HUES64 (cell line): ENCODE data around the gene SNAP25.

ENCODE experiments used
- H3K27ac ChIP-seq: 2 replicates; pipeline ENCODE4 v1.7.0; 2013; ENCODE audit warnings: low read depth, low read length, inconsistent platforms
- H3K27me3 ChIP-seq: 2 replicates; pipeline ENCODE4 v1.6.1; 2013; ENCODE audit warnings: mild to moderate bottlenecking, low read length; ENCODE audit not compliant: insufficient read depth
- H3K36me3 ChIP-seq: 2 replicates; pipeline ENCODE4 v1.6.1; 2013; ENCODE audit warnings: mild to moderate bottlenecking, low read length; ENCODE audit not compliant: insufficient read depth
- H3K4me1 ChIP-seq: 2 replicates; pipeline ENCODE4 v1.6.1; 2013; ENCODE audit warnings: mild to moderate bottlenecking, low read length, moderate library complexity; ENCODE audit not compliant: insufficient read depth
- H3K4me3 ChIP-seq: 2 replicates; pipeline ENCODE4 v1.5.1; 2013; ENCODE audit warnings: mild to moderate bottlenecking, low read length, moderate library complexity
- H3K9ac ChIP-seq: 2 replicates; pipeline ENCODE4 v1.6.1; 2013; ENCODE audit warnings: mild to moderate bottlenecking, low read depth, low read length
- H3K9me3 ChIP-seq: 2 replicates; pipeline ENCODE4 v1.6.1; 2013; ENCODE audit warnings: low read depth, low read length; ENCODE audit not compliant: insufficient read depth
- WGBS: fragments of 150-250, 120-280 bp; methylation state at CpG from one replicate; pipeline ENCODE4 v1.1.7; 2013; ENCODE audit warnings: missing lambda C conversion rate; 5-methylcytosine and 5-hydroxymethylcytosine counted together

The SNAP25 gene

DNA sequence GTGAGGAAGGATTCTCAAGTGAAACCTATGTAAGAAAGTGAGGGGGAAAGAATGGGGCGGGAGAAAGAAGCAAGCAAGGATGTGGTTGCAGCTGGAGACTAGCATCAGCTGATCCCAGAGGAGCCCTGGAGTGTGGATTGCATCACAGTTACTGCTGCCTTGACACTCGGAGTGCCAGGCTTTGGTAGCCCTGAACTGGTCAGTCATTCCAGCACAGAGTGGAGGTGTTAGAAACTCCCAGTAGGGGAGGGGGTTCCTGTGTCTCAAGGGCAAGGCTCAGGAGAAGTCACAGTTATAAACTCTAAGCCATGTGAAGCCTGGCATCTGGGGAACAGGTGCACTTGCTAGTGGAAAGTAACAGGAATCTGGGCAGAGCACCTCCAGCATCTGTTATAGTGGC is 23.5 kb downstream of the SNAP25 start:
- no peak overlapping the region for H3K9ac ChIP-seq
- H3K27me3 ChIP-seq = no peaks in the 10 kb centered on the region
- H3K9me3 ChIP-seq = no peaks in the 10 kb centered on the region
- H3K4me3 ChIP-seq = no peak overlapping the region
- H3K27ac ChIP-seq = no peak overlapping the region
- H3K36me3 ChIP-seq = no peaks in the 10 kb centered on the region
- H3K4me1 ChIP-seq = peaks cover 5% of the 10 kb centered on the region; the same call in 1 of the 2 replicates
- 92% methylated on average over 2 of the region's 2 CpGs for WGBS

DNA sequence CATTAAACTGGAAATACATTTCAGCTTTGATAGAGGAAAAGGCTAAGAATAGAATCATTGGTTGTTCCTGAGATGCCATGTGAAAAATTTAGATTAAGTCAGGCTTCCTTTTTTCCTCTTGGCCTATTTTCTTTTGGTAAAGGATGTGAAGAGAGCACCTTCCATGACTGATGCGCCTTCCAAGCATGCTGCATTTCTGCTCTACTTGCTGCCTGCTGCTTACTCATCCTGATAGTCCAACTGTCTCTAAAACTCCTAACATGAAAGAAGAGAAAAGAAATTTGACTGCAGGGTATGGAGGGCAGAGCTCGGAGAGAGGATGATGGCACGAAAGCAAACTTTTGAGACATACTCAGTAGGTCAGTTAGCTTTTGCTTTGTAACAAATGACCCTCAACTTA is 28.8 kb downstream of the SNAP25 start:
- Histone ChIP-seq H3K36me3 (no peaks in the 10 kb centered on the region), H3K4me1 (peaks cover 19% of the 10 kb centered on the region), H3K9me3 (no peaks in the 10 kb centered on the region), H3K27ac (no peak overlapping the region), H3K9ac (no peak overlapping the region), H3K27me3 (no peaks in the 10 kb centered on the region), H3K4me3 (no peak overlapping the region)
- WGBS = 92% methylated on average over 3 of the region's 3 CpGs

DNA sequence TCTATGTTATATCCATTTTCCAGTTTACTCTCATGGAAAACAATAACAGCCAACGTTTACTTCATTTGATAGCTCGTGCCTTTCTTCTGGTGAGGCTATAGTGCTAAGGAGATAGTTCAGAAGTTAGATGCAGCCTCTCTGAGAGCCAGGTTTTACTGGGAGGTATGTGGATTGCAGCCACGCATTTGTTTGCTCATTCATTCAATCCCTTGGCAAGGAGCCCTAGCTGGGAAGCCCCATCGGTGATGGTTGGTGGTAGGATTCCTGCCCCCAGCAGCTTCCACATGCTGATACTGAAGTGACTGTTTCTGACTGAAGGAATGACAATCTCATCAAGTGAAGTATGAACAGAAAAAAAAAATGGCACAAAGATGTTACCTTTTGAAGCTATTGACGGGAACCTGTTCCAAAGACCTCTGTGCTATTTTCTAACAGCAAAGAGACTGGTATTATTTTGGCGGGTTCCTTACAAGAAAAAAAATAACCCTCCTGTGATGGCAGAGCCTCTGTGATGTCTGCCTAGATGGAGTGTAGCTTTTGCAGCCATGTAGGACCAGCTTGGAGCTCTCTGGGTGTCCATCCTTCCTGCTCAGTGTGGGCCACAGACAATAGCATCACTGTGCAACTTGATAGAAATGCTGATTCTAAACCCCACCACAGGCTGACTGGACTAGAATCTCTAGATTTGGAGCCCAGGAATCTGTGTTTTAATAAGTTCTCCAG is 30.6 kb downstream of the SNAP25 start:
- 53% methylated on average over 6 of the region's 6 CpGs for WGBS
- Histone ChIP-seq H3K9ac (no peak overlapping the region), H3K36me3 (no peaks in the 10 kb centered on the region), H3K27me3 (no peaks in the 10 kb centered on the region), H3K9me3 (no peaks in the 10 kb centered on the region), H3K4me3 (no peak overlapping the region), H3K4me1 (peaks cover 19% of the 10 kb centered on the region), H3K27ac (no peak overlapping the region)

DNA sequence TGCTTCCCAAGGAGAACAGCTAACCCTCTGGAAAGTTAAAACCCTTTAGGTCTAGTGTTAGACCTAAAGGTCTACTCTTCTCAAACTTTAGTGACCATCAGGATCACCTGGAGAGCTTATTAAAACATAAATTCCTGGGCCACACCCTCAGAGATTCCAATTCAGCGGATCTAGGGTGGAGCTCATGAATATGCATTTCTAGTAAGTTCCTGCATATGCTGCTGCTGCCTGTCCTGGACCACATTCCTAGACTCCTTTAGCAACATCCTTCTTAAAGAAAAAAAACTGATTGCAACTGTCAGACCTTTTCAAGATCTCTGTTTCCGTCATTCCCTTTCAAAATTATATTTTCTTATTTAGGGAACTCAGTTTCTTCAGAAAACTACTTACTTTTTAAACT is 31.2 kb downstream of the SNAP25 start:
- Histone ChIP-seq H3K27me3 (no peaks in the 10 kb centered on the region), H3K9me3 (no peaks in the 10 kb centered on the region), H3K27ac (no peak overlapping the region), H3K9ac (no peak overlapping the region), H3K36me3 (no peaks in the 10 kb centered on the region), H3K4me1 (peaks cover 19% of the 10 kb centered on the region), H3K4me3 (no peak overlapping the region)
- WGBS = 80% methylated on average over 2 of the region's 2 CpGs

DNA sequence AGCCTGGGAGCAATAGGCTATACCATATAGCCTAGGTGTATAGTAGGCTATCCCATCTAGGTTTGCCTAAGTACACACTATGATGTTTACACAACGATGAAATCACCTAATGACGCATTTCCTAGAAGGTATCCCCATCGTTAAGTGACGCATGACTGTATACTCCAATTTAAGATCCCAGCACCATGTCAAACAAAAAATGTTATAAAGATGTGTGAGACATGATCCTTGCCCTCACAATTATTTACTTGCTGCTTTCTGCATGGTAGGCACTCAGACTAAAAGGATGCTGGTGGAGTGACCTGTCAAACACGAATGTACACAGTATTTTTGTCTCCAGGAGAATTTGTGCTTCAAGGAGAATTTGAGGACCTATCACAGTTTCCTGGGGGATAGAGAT is 32.3 kb downstream of the SNAP25 start:
- H3K9me3 ChIP-seq = no peaks in the 10 kb centered on the region
- H3K9ac ChIP-seq = no peak overlapping the region
- H3K36me3 ChIP-seq = no peaks in the 10 kb centered on the region
- no peak overlapping the region for H3K4me3 ChIP-seq
- 92% methylated on average over 5 of the region's 5 CpGs for WGBS
- H3K4me1 ChIP-seq = peaks cover 19% of the 10 kb centered on the region
- H3K27me3 ChIP-seq = no peaks in the 10 kb centered on the region
- no peak overlapping the region for H3K27ac ChIP-seq

DNA sequence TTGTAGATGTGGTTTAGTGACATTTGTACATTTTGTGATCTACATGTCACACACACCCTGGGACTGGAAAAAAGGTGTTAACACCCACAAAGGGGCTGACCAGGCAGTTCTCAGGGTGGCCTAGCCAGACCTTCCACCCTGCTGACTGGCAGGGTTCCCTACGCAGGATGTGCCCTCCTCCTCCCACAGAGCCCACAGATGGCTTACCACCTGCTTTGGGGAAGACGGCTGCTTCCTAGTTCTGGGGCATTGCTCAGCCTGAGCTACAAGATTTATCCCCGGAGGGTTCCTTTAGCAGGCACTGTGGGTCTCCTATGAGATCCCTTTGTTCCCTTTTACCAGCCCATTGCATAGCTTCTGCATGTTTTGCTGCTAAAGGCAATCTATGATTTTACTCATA is 35.1 kb downstream of the SNAP25 start:
- no peaks in the 10 kb centered on the region for H3K36me3 ChIP-seq
- no peak overlapping the region for H3K27ac ChIP-seq
- no peak overlapping the region for H3K9ac ChIP-seq
- no peaks in the 10 kb centered on the region for H3K27me3 ChIP-seq
- no peak overlapping the region for H3K4me3 ChIP-seq
- peaks cover 19% of the 10 kb centered on the region for H3K4me1 ChIP-seq
- no peaks in the 10 kb centered on the region for H3K9me3 ChIP-seq
- WGBS = 90% methylated on average over 3 of the region's 3 CpGs

DNA sequence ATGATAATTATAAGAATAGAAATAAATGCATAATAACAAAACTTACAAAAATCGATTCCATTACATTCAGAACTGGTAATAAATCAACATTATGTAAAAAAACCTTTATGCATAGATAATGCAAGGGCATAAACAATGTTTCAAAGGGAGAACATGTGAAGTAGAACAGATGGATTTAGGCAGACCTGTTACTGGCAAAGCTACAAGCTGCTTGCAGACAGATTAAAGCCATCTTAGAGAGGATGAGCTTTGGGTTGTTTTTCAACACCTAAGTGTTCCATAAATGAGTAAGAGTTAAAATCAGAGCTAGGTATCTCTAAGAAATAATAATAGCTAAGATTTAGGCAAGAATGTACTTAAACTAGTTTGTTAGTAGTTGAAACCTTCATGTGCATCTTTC is 37.2 kb downstream of the SNAP25 start:
- WGBS = no CpG with 5 or more reads among the region's 1 CpG
- H3K9me3 ChIP-seq = no peaks in the 10 kb centered on the region
- H3K27me3 ChIP-seq = no peaks in the 10 kb centered on the region

DNA sequence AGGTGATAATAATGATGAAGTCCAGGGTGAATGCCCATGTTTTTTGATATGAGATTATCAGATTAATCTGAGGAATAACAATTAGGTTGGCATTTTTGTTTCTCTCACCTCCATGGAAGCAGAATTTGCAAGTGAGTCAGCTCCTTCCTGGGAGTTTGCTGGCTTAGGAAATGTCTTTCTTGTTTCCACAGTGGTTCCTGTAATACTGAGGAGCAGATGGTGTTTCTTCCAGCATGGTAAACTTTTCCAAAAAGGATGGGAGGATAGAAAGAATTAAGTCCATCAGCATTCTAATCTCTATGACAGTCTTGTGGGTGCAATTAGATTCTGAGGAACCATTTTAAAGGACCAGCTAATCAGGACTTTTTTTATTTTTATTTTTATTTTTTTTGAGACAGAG is 40.5 kb downstream of the SNAP25 start:
- Histone ChIP-seq H3K4me3 (no peak overlapping the region), H3K9ac (no peak overlapping the region), H3K36me3 (no peaks in the 10 kb centered on the region), H3K9me3 (no peaks in the 10 kb centered on the region), H3K27ac (no peak overlapping the region), H3K4me1 (peaks cover 19% of the 10 kb centered on the region), H3K27me3 (peaks cover 4% of the 10 kb centered on the region; the same call in 1 of the 2 replicates)

More for the DNA sequence above, 37.2 kb downstream of the SNAP25 start:
- Histone ChIP-seq H3K36me3 (no peaks in the 10 kb centered on the region), H3K4me3 (no peak overlapping the region), H3K9ac (no peak overlapping the region), H3K27ac (no peak overlapping the region), H3K4me1 (peaks cover 14% of the 10 kb centered on the region; the same call in 1 of the 2 replicates)

DNA sequence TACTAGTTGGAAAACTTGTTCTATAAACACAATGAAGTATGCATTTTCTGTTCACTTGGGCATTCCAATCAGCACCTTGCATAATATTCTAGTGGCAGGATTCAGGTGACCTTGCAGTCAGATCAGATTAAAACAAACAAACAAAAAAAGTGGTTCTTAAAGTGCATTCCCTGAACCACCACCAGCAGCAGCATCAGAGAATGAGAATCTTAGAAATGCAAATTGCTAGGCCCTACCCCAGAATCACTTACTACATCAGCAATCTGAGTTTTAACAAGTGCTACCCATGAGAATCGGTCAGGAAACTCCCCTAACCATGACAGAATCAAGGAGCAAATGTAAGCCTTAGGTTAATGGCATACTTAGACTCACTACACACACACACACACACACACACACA is 41.7 kb downstream of the SNAP25 start:
- no peak overlapping the region for H3K27ac ChIP-seq
- H3K36me3 ChIP-seq = no peaks in the 10 kb centered on the region
- no peaks in the 10 kb centered on the region for H3K9me3 ChIP-seq
- WGBS = 71% methylated on average over 1 of the region's 1 CpG
- H3K9ac ChIP-seq = no peak overlapping the region
- H3K4me3 ChIP-seq = no peak overlapping the region
- peaks cover 4% of the 10 kb centered on the region; the same call in 1 of the 2 replicates for H3K27me3 ChIP-seq
- peaks cover 20% of the 10 kb centered on the region for H3K4me1 ChIP-seq

DNA sequence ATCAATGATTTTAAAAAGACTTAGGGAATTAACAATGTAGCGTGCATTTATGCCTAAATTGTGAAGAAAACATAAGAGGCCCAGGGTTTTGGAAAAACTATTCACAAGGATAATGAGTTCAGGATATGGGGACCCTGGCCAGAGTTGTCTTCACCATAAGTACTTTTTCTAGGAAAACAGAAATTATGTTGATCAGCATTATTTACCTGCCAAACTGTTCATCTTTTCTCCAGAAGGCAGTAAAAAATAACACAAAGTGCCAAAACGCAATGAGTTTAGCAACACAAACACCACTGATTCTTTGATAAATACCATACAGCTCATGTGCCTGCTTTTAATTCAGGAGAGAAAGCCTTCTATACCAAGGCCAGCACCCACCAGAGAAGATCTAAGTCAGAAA is 43.1 kb downstream of the SNAP25 start:
- Histone ChIP-seq H3K4me1 (peaks cover 26% of the 10 kb centered on the region), H3K36me3 (no peaks in the 10 kb centered on the region), H3K9me3 (no peaks in the 10 kb centered on the region), H3K4me3 (no peak overlapping the region), H3K27me3 (peaks cover 4% of the 10 kb centered on the region; the same call in 1 of the 2 replicates), H3K27ac (no peak overlapping the region), H3K9ac (no peak overlapping the region)
- 92% methylated on average over 2 of the region's 2 CpGs for WGBS

DNA sequence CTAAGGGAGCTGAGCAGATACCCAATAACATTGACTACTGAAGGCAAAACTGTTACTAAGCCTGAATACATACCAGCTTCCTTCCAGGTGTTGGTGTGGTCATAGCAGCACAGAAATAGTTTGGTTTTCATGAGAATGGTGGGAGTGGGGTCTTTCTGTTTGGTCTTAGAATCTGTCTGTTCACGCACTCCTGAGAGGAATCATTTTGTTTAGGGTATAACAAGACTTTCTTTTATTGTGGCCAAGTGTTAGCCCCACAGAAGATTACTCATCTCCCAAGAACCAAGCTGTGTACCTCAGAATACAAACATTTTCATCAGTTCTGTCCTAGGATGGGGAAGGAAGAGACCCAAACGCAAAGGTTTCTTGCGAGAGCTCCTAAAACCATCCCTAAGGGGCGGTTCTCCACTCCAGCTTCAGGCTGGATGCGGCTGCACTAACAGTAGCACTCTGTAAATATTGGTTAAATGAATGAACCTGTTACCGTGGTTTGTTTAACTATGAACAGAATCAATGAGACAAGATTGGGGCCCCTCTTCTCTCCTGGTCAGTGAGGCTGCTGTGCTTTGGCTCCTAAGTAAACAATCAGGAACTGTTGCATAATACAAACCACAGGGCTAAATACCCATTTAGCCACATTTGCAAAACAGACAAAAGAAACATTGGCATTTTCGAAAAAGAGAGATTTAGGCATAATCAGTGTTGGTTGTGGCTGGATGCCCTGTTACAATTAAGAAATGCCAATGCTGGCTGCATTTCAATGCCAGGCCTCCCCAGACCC is 44.9 kb downstream of the SNAP25 start:
- Histone ChIP-seq H3K9ac (no peak overlapping the region), H3K27ac (no peak overlapping the region), H3K9me3 (no peaks in the 10 kb centered on the region), H3K27me3 (peaks cover 4% of the 10 kb centered on the region; the same call in 1 of the 2 replicates), H3K4me1 (peaks cover 28% of the 10 kb centered on the region), H3K4me3 (no peak overlapping the region), H3K36me3 (no peaks in the 10 kb centered on the region)
- WGBS = 71% methylated on average over 6 of the region's 7 CpGs
